Stimulated activated CD8-positive, alpha-beta memory T cell treated with anti-CD3 and anti-CD28 coated beads, Interleukin-4, amount 100 ng/mL, for 48 hours (primary cell): ENCODE measurements around the gene TBC1D5.
"Not testable (repeated sequence)": the region's sequence is repeated elsewhere in the genome, so short reads cannot be mapped to it uniquely, and the experiment has no call there.

Source experiments
- DNase-seq: peaks from one replicate; pipeline ENCODE4 v3.0.0-alpha.2; 2020

Gene TBC1D5

DNA sequence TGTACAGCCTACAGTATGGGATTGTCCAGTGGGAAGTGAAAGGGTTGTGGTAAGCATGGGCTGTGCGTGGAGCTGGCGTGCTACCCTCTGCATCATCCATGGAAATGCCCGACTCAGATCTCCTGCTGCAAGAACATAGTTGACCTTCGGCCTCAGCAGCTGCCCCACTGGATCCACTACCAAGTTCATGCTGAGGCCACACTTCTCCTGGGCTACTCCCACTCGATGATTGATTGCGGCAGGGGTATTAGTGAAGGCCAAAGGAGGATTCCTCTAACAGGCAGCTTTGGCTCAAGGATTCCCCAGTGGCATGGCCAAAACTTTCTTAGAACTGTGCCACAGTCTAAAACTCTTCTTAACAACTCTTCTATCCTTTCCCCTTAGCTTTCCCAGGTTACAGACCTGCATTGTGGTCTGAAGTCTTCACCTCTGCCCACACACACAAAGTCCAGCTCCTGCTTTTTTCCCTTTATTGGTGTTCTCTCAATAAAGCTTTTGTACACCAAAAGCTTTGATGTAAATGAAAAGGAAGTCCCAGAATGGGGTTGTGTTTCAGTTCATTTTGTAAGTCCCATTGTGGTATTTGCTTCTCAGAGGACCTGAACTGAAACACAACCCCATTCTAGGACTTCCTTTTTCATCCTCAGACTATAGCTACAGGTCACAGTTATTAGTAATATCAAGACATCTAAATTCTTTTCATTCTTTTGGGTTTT, 4.9 kb upstream of the TBC1D5 start:
- DNase-seq, result no peak

DNA sequence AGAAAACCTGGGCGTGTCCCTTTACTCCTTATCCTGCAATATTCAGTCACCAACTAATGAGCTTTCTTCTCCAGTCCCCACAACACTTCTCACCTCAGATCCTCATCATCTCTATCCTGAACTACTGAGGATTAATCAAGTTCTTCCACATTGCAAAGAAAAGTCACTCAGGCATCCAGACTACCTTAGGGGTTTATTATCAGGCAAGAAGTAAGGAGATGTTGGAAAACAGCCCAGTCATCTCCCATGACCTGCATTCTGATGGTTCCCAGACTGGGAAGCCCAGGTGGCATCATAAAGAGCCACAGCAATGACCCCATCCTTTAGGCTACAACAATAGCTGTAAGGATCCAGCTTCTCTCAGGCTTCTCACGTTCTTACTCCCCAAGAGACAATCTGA, 3.5 kb upstream of the TBC1D5 start:
- DNase-seq, result no peak

- DNase-seq, result no peak
These were observed 2.9 kb upstream of the TBC1D5 start for GRCh38 chr3:17745301-17745700.

- DNase-seq, result no peak
These were observed 2.3 kb upstream of the TBC1D5 start for GRCh38 chr3:17744693-17745092.

GRCh38 chr3:17743658-17743995, 1.2 kb upstream of the TBC1D5 start:
- DNase-seq, result no peak

DNA sequence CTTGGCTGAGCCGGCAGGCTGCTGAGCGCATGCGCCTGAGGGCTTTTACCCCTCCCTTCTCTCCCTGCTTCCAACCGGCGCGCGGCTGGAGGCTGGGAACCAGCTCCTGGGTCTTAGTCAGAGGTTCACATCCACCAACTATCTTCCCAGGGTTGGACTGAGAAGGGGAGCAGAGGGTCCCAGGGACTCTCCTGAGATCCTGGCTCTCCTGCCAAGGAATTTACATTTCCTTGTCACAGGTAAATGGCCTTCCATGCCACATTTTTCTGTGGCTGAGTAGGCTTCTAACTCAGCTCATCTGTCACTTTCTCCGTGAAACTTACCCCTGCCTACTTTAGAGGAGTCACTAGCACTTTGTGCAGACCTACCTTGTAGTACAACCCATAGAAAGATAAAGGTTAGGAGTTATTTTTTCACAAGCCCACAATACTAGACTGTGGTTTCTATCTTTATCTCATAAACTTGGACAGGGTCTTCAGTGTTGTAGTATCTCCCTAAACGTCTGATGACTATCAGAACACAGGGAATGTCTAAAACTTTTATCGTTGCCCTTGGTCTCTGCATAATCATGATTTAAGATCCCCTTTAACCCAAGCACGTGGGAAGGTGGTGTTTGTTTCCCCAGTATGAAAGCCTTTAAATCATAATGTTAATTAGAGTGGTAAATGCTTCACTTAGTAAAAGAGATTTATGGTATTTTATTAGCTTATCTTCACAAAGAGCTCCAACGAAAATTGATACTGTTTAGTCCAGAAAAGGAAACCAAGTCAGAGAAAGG, 638 bp upstream of the TBC1D5 start:
- DNase-seq, result no peak

DNA sequence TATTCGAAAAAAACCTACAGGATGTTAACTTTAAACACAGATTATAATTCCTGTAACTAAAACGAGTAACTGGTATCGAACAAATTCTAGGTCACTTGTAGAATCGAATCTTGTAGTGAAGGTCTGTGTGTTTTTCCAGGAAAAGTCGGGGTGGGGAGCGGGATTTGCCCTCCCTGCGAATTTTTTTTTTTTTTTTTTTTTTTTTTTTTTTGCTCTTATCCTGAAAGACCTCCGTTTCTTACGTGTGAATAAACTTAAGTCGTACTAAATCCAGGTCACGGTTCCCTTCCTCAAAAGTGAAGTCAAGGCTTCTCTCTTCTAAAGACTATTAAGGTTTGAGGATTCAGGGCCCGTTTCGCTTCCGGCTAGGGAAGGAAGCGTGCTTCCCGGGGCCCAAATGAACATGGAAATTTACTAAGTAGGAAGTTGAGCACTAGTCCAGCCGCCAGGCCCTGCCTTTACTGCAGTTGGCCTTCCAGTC, 770 bp downstream of the TBC1D5 start:
- no peak for DNase-seq

DNA sequence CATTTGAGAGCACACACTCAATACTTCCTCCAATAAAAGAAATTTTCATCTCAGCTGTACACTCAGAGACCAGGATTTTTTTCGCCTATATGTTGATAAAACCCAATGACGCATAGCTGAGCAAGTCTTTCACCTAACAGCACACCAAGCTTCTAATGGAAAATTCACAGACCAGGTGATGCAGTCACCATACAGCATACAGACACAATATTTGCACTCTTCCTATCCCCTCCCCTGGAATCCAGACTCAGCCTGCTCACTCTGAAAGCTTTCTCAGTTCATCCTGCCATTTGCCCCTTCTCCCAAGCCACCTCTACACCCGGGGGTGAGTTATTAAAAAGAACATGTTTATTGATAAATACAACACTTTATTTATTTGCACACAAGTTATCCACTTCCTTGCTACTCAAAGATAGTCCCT, 1.7 kb downstream of the TBC1D5 start:
- no peak for DNase-seq

DNA sequence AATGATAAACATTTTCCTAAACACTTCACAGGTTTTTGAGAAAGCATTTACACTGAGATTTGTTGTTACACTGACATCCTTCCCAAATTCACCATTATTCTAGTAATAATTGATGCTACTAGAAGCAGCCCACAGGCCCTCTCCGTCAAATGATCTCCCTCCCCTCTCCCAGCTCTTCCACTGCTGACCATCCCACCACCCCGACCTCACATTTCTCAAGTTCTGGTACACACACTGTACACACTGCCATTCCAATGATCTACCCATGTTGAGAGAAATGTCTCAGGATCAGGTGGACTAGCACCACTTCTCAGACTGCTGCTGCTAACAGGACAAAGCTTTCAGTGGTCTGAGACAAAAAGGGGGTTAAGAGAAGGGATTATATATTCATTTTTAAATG, 3.5 kb downstream of the TBC1D5 start:
- DNase-seq, result no peak

GRCh38 chr3:17738219-17738618, 4.2 kb downstream of the TBC1D5 start:
- no peak for DNase-seq

DNA sequence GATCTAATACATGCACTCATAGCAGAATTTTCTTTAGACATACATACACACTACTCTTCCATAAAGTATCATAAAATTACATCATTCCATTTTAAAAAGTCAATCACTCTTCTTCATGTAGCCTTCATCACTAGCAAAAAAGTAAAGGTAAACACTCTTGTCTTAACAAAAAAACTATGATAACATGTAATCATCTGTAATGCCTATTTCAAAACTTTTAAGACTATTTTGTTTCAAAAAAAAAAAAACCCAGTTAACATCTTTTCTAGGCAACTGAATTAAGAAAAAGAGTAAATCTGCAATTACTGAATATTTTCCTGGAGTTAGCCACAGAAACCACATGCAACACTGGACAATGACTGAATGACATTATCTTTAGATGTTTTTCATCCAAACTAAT, 4.8 kb downstream of the TBC1D5 start:
- no peak for DNase-seq

- not testable (repeated sequence) for DNase-seq
These were observed 7.1 kb downstream of the TBC1D5 start for GRCh38 chr3:17735362-17735761.

DNA sequence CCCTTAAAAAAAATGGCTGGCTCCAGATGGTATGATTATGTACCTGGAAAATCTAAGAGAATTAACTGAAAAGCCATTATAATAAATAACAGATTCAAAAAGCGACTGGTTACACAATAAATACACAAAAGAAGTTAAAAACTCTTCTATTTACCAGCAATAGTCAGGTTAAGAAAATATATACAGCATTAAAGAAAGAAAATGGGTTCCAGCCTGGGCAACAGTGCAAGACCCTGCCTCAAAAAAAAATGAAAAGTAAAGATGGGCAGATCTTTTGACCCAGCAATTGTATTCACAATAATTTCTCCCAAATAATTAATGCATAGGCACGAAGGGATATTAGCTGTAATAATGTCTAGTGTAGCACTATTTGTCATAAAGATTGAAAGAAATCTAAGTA, 8.7 kb downstream of the TBC1D5 start:
- DNase-seq, result no peak

GRCh38 chr3:17733215-17733614, 9.2 kb downstream of the TBC1D5 start:
- DNase-seq, result no peak

GRCh38 chr3:17730318-17730967, 12.0 kb downstream of the TBC1D5 start:
- no peak for DNase-seq

GRCh38 chr3:17726313-17726712, 16.1 kb downstream of the TBC1D5 start:
- no peak for DNase-seq

DNA sequence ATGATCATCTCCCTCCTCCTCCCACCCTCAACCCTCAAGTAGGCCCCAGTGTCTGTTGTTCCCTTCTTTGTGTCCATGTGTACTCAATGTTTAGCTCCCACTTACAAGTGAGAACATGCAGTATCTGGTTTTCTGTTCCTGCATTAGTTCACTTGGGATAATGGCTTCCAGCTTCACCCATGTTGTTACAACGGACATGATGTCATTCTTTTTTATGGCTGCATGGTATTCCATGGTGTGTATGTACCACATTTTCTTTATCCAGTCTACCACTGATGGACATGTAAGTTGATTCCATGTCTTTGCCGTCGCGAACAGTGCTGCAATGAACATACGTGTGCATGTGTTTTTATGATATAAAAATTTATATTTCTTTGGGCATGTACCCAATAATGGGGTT, 16.6 kb downstream of the TBC1D5 start:
- DNase-seq, result not testable (repeated sequence)

GRCh38 chr3:17724948-17725347, 17.5 kb downstream of the TBC1D5 start:
- no peak for DNase-seq

GRCh38 chr3:17724122-17724521, 18.3 kb downstream of the TBC1D5 start:
- no peak for DNase-seq

DNA sequence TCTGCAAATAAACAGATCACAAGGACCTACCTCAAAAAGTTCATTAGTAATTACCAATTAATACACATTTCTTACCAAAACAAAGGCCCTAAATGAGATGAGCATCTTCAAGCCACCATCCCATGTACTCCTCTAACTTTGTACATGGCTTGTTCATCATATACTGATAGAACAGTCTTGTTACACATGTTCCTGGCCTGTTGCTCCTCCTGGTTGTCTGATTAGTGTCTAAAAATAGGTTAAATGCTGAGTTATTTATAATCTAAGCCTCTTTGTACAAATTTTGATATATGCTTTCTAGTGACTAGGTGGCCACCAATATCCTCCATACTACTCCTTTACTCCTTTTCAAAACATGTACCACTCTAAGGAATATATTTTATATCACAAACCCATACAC, 25.0 kb downstream of the TBC1D5 start:
- no peak for DNase-seq

DNA sequence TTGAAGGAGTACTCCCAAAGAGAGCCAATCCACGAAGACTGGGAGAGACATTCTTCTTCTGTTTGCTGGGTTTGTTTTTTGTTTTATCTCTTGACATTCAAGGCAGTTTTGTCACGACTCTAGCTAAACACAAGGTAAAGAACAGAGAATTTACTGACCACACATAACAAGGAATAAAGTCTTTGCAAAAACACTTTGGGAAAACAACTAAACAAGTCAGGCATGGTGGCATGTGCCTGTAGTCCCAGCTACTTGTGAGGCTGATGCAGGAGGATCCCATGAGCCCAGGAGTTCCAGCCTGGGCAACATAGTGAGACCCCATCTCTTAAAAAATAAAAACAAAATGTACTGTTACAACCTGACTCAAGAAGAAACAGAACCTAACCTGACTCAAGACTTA, 28.0 kb downstream of the TBC1D5 start:
- no peak for DNase-seq

DNA sequence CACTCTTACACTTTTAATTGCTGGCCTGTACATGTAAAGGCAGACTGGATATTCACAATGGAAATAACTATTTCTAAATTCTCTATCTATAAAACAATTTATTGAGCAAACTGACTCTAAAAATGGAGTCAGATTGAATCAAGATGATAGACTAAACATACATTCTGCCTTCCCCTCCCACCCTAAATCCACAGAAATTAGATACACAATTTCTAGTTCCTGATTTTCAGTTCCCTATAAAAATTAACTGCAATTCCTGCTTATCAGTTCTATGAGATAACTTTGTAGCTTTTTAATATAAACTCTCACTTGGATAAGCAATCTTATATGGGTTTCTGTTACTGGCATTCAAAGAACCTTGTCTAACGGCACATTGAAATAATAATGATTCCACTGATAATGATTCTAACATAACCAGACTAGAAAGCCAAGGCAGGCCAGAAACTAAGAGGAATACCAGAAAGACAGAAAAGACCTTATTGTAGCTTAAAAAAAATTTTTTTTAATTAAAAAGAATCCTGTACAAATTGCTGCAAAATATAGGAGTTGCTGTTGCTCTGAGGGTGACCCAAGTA, 33.1 kb downstream of the TBC1D5 start:
- DNase-seq, result no peak

GRCh38 chr3:17707813-17708543, 34.5 kb downstream of the TBC1D5 start:
- DNase-seq, result no peak
